Liver (tissue), 9 donors: ENCODE measurements around the gene FOXD2. TPM values are rescaled to one million over a fixed set of nuclear protein-coding genes. Genes with fewer than 3 reads are reported as not detected.
"Not testable (repeated sequence)": the region's sequence is repeated elsewhere in the genome, so short reads cannot be mapped to it uniquely, and the experiment has no call there.

ENCODE experiments used
- DNase-seq: peaks from one replicate; pipeline ENCODE4 v3.0.0-alpha.2; 2017; ENCODE audit warnings: low spot score
- H3K27ac ChIP-seq, 2 donors: one replicate each; pipeline ENCODE4 v1.7.0; 2013; ENCODE audit warnings: inconsistent platforms in 2 of 2, low read length in 2 of 2, control low read depth in 1 of 2, low read depth in 1 of 2, mild to moderate bottlenecking in 1 of 2
- H3K27me3 ChIP-seq, 4 donors: one replicate each; pipeline versions ENCODE4 v1.6.1 to v1.7.0; 2013; ENCODE audit warnings: low read length in 3 of 4, inconsistent platforms in 1 of 4, mild to moderate bottlenecking in 1 of 4, moderate library complexity in 1 of 4; ENCODE audit not compliant: control insufficient read depth in 4 of 4, insufficient read depth in 4 of 4
- H3K36me3 ChIP-seq, 4 donors: one replicate each; pipeline versions ENCODE4 v1.6.1 to v1.7.0; 2013; ENCODE audit warnings: low read length in 3 of 4, mild to moderate bottlenecking in 3 of 4, low read depth in 1 of 4, moderate library complexity in 1 of 4; ENCODE audit not compliant: control insufficient read depth in 4 of 4, insufficient read depth in 3 of 4
- H3K4me1 ChIP-seq, 4 donors: one replicate each; pipeline versions ENCODE4 v1.6.1 to v1.7.0; 2013; ENCODE audit warnings: low read length in 3 of 4, mild to moderate bottlenecking in 3 of 4, moderate library complexity in 1 of 4; ENCODE audit not compliant: control insufficient read depth in 4 of 4, insufficient read depth in 4 of 4
- H3K4me3 ChIP-seq, 3 donors: one replicate each; pipeline versions ENCODE4 v1.6.1 to v1.7.0; 2013; ENCODE audit warnings: low read length in 3 of 3, control low read depth in 1 of 3, low read depth in 1 of 3, mild to moderate bottlenecking in 1 of 3
- H3K9ac ChIP-seq, 2 donors: one replicate each; pipeline ENCODE4 v1.7.0; 2013; ENCODE audit warnings: low read length in 2 of 2, mild to moderate bottlenecking in 2 of 2, moderate library complexity in 2 of 2, control low read depth in 1 of 2, low read depth in 1 of 2
- H3K9me3 ChIP-seq, 4 donors: one replicate each; pipeline versions ENCODE4 v1.6.1 to v1.7.0; 2013; ENCODE audit warnings: low read length in 3 of 4; ENCODE audit not compliant: control insufficient read depth in 4 of 4
- FOXA1 ChIP-seq: IDR thresholded peaks from 2 replicates; pipeline ENCODE4 v1.6.1; 2016; ENCODE audit warnings: antibody characterized with exemption
- HNF4A ChIP-seq, 2 donors: conservative IDR thresholded peaks; 2 replicates each; pipeline ENCODE4 v1.6.1; 2016; ENCODE audit warnings: antibody characterized with exemption in 2 of 2, mild to moderate bottlenecking in 2 of 2
- NR2F2 ChIP-seq: IDR thresholded peaks from 2 replicates; pipeline ENCODE4 v1.6.1; 2016; ENCODE audit warnings: antibody characterized with exemption
- RAD21 ChIP-seq, 2 donors: IDR thresholded peaks; 2 replicates each; pipeline ENCODE4 v1.6.1; 2016; ENCODE audit warnings: antibody characterized with exemption in 2 of 2, mild to moderate bottlenecking in 2 of 2
- RXRA ChIP-seq, 2 donors: IDR thresholded peaks; 2 replicates each; pipeline ENCODE4 v1.6.1; 2017 to 2018; ENCODE audit warnings: antibody characterized with exemption in 2 of 2, mild to moderate bottlenecking in 1 of 2
- TAF1 ChIP-seq: conservative IDR thresholded peaks from 2 replicates; pipeline ENCODE4 v1.6.1; 2016; ENCODE audit warnings: antibody characterized with exemption, mild to moderate bottlenecking
- WGBS: extraction: QIAGEN DNeasy Blood & Tissue Kit; methylation state at CpG from one replicate; pipeline ENCODE4 v1.1.7; 2013; 5-methylcytosine and 5-hydroxymethylcytosine counted together
- polyA plus RNA-seq, 2 donors: library from polyadenylated mRNA; stranded (reverse) in 1 of 2; unstranded in 1 of 2; fragments of 200-250 nt in 1 of 2; fragments of >200 nt in 1 of 2; fragmentation: Nextera tagmentation in 1 of 2; extraction: Ambion mirVana in 1 of 2; gene quantifications; one replicate each; pipeline versions ENCODE4 v1.2.1 to v1.2.3, GENCODE V29; 2013 to 2015
- total RNA-seq, 2 donors: library from RNA; depleted of rRNA; stranded (reverse); fragments of >200 nt; gene quantifications; one replicate each; pipeline ENCODE4 v1.2.3, GENCODE V29; 2014
- TF ChIP-seq, protein P1 (sequence below): IDR thresholded peaks from 2 replicates; pipeline ENCODE4 v1.6.1; 2016; ENCODE audit warnings: antibody characterized with exemption
- TF ChIP-seq, protein P2 (sequence below): IDR thresholded peaks from 2 replicates; pipeline ENCODE4 v1.6.1; 2016; ENCODE audit warnings: antibody characterized with exemption
- donor health status: healthy.
- donor health status: healthy.
- donor health status: healthy.
- donor health status: healthy.
- donor health status: healthy.

FOXD2 gene
- total and polyA plus RNA-seq, 4 donors, result 0.05 to 0.17 (median 0.08) TPM; not detected in 1

DNA sequence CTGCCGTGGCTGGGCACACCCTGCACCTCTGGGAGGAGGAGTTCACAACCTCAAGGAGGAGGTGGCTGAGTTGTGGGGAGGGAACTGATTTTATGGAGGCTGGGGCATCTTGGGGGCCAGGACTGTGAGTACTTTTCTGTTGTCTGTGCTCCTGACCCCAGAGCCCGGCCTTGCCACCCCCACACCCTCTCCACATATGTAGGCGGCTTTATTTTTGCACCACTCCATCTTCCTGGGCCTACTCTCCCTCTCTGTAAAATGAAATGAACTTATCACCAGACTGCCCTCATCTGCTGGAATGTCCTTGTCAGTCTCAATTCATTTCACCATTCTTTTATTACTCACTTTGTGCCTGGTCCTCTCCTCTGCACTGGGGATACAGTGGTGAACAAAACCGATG is 12.8 kb downstream of the FOXD2 start (continued):
- TF ChIP-seq, protein P1, sequence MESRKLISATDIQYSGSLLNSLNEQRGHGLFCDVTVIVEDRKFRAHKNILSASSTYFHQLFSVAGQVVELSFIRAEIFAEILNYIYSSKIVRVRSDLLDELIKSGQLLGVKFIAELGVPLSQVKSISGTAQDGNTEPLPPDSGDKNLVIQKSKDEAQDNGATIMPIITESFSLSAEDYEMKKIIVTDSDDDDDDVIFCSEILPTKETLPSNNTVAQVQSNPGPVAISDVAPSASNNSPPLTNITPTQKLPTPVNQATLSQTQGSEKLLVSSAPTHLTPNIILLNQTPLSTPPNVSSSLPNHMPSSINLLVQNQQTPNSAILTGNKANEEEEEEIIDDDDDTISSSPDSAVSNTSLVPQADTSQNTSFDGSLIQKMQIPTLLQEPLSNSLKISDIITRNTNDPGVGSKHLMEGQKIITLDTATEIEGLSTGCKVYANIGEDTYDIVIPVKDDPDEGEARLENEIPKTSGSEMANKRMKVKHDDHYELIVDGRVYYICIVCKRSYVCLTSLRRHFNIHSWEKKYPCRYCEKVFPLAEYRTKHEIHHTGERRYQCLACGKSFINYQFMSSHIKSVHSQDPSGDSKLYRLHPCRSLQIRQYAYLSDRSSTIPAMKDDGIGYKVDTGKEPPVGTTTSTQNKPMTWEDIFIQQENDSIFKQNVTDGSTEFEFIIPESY, result no peak

DNA sequence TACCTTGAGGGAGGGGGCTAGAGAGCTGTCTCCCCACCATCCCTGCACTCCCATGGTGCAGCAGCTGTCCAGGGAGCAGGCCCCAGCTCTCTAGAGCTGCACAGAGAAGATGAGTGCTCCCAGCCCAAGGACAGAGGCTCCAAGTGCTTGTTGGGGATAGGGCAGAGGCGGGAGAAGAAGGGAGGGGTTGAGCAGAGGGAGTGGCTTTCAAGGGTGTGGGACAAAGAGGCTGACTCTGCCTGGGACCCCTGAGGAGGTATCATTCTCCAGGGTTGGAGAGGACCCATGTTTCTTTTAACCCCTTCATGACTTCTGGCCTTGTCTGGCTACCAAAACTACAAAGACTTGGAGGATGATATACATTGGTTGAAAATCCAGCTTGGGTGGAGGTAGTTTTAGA is 14.6 kb downstream of the FOXD2 start:
- no peak for TF ChIP-seq NR2F2
- TF ChIP-seq, protein P2, sequence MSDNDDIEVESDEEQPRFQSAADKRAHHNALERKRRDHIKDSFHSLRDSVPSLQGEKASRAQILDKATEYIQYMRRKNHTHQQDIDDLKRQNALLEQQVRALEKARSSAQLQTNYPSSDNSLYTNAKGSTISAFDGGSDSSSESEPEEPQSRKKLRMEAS, result no peak
- H3K4me3 ChIP-seq, result no peak overlapping the region
- H3K27ac ChIP-seq, result no peak overlapping the region
- WGBS, result 93% methylated on average over 1 of the region's 1 CpG
- H3K36me3 ChIP-seq, result no peaks in the 10 kb centered on the region
- H3K4me1 ChIP-seq, result peaks cover 0 to 9% (median 7%) of the 10 kb centered on the region in 4 donors
- DNase-seq, result no peak
- peaks cover 0 to 2% (median 0%) of the 10 kb centered on the region in 4 donors for H3K27me3 ChIP-seq
- H3K9me3 ChIP-seq, result no peaks in the 10 kb centered on the region
- H3K9ac ChIP-seq, result no peak overlapping the region

DNA sequence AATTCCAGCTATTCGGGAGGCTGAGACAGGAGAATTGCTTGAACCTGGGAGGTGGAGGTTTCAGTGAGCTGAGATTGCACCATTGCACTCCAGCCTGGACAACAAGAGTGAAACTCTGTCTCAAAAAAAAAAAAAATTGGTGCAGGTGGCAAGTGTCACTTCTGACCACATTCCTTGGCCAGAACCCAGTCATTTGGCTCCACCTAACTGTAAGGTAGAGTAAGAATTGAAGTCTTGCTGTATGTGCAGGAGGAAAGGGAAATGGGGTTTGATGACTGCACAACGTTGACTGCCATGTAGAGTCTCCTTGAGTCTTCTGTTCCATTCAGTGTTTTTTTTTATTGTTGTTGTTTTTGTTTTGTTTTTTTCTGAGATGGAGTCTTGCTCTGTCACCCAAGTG is 16.1 kb downstream of the FOXD2 start:
- H3K4me1 ChIP-seq, H3K4me3 ChIP-seq, H3K9me3 ChIP-seq, H3K27ac ChIP-seq, H3K27me3 ChIP-seq, H3K9ac ChIP-seq, DNase-seq, H3K36me3 ChIP-seq: not testable (repeated sequence)
- 86% methylated on average over 2 of the region's 2 CpGs for WGBS

DNA sequence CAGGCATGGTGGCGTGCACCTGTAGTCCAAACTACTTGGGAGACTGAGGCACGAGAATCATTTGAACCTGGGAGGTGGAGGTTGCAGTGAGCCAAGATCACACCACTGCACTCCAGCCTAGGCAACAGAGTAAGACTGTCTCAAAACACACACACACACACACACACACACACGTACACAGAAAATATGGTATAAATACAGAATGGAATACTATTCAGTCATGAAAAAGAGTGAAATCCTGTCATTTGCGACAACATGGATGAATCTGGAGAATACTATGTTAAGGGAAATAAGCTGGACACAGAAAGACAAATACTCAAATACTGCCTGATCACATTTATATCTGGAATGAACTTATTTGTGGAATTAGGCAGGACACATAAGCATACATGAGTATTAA is 18.4 kb downstream of the FOXD2 start:
- no peaks in the 10 kb centered on the region for H3K36me3 ChIP-seq
- TF ChIP-seq TAF1, result no peak
- TF ChIP-seq RXRA (IDR thresholded peaks at IDR 0.05), result no peak
- TF ChIP-seq, protein P1, result no peak
- no peak for TF ChIP-seq RAD21 (IDR thresholded peaks at IDR 0.05)
- no peak for TF ChIP-seq NR2F2
- TF ChIP-seq FOXA1, result no peak
- TF ChIP-seq HNF4A (conservative IDR thresholded peaks at IDR 0.05), result no peak
- H3K27me3 ChIP-seq, result peaks cover 0 to 4% (median 0%) of the 10 kb centered on the region in 4 donors
- H3K9ac ChIP-seq, result no peak overlapping the region
- WGBS, result 82% methylated on average over 4 of the region's 4 CpGs
- H3K9me3 ChIP-seq, result no peaks in the 10 kb centered on the region
- no peak overlapping the region for H3K4me3 ChIP-seq
- H3K4me1 ChIP-seq, result no peaks in the 10 kb centered on the region
- H3K27ac ChIP-seq, result no peak overlapping the region
- DNase-seq, result no peak

DNA sequence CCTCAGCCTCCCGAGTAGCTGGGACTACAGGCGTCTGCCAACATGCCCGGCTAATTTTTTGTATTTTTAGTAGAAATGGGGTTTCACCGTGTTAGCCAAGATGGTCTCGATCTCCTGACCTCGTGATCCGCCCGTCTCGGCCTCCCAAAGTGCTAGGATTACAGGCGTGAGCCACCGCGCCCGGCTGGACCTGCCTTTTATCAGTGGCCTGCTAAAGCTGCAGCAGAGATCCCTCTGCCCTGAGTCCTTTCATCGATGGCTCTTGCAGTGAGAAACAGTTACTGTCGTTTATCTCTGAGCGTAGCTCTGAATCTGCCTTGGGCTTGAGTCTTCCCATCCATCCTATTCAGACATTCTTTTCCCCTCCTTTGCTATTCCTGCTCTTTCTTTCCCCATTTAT is 19.7 kb downstream of the FOXD2 start:
- not testable (repeated sequence) for DNase-seq, H3K36me3 ChIP-seq, H3K9ac ChIP-seq, H3K4me1 ChIP-seq, H3K27me3 ChIP-seq, H3K27ac ChIP-seq, H3K4me3 ChIP-seq, H3K9me3 ChIP-seq
- 93% methylated on average over 16 of the region's 16 CpGs for WGBS
